Kidney (tissue), 14 donors: ENCODE measurements around the gene PPIF. TPM values are rescaled to one million over a fixed set of nuclear protein-coding genes. Genes with fewer than 3 reads are reported as not detected.
A peak's percentile ranks its signal among the peaks of the same experiment; 100 is the strongest.

Experiments
- DNase-seq, 5 donors: peaks; one replicate each; pipeline ENCODE4 v3.0.0-alpha.2; 2013 to 2020
- FAIRE-seq: peaks from 2 replicates; lab custom pipeline; 2012; peaks lifted over from hg19 to GRCh38; lab: Jason Lieb, UNC
- H3K27ac ChIP-seq, 2 donors: one replicate each; pipeline ENCODE4 v1.7.0; 2013; ENCODE audit warnings: low read depth in 2 of 2, low read length in 2 of 2, inconsistent platforms in 1 of 2
- H3K27me3 ChIP-seq: one replicate; pipeline ENCODE4 v1.7.1; 2013; ENCODE audit warnings: low read length, inconsistent platforms; ENCODE audit not compliant: control insufficient read depth, insufficient read depth
- H3K36me3 ChIP-seq, 3 donors: one replicate each; pipeline versions ENCODE4 v1.7.0 to v1.7.1; 2013; ENCODE audit warnings: low read length in 3 of 3, control low read depth in 1 of 3, inconsistent platforms in 1 of 3; ENCODE audit not compliant: insufficient read depth in 3 of 3, control insufficient read depth in 2 of 3
- H3K4me1 ChIP-seq, 3 donors: one replicate each; pipeline versions ENCODE4 v1.7.0 to v1.7.1; 2013; ENCODE audit warnings: low read length in 3 of 3, inconsistent platforms in 1 of 3, low read depth in 1 of 3; ENCODE audit not compliant: control insufficient read depth in 2 of 3, insufficient read depth in 2 of 3
- H3K4me3 ChIP-seq, 3 donors: one replicate each; pipeline versions ENCODE4 v1.7.0 to v1.8.1; 2013; ENCODE audit warnings: low read length in 3 of 3, control low read depth in 1 of 3, inconsistent platforms in 1 of 3
- H3K9ac ChIP-seq, 3 donors: one replicate each; pipeline versions ENCODE4 v1.7.0 to v1.7.1; 2013; ENCODE audit warnings: low read length in 3 of 3, control low read depth in 1 of 3, inconsistent platforms in 1 of 3
- H3K9me3 ChIP-seq, 3 donors: one replicate each; pipeline versions ENCODE4 v1.7.0 to v1.7.1; 2013; ENCODE audit warnings: low read length in 3 of 3, control low read depth in 1 of 3, inconsistent platforms in 1 of 3; ENCODE audit not compliant: control insufficient read depth in 2 of 3, insufficient read depth in 1 of 3
- intact Hi-C: fragments of 100-400 bp; cut with DNase I; formaldehyde crosslinking; loops from one replicate; pipeline ENCODE4 v1.11.1; 2022
- polyA plus RNA-seq: library from polyadenylated mRNA; stranded (reverse); fragments of 350-450 nt; fragmentation: Illumina TruSeq; extraction: RNeasy Lipid Tissue Mini Kit (QIAGEN cat#74804); gene quantifications from one replicate; pipeline ENCODE4 v1.2.3, GENCODE V29; 2014; ENCODE audit warnings: low read depth, low replicate concordance; ENCODE audit not compliant: insufficient read depth
- total RNA-seq: library from RNA; stranded (reverse); fragmentation: NEBNext Ultra II Directional; extraction: Animal tissue kit (Norgen Biotek cat#: 25700); gene quantifications from one replicate; pipeline ENCODE4 v1.2.1, GENCODE V29; 2021
- TF ChIP-seq, protein P1 (sequence below): IDR thresholded peaks from 3 replicates; pipeline ENCODE4 v1.5.1; 2012; ENCODE audit warnings: mild to moderate bottlenecking, moderate library complexity, borderline replicate concordance; ENCODE audit not compliant: insufficient read depth; ENCODE audit errors: extremely low read depth
- donor health status: control.
- donor health status: control.
- donor health status: control.
- donor health status: control.
- donor health status: control.
- donor health status: DM: yes; HTN: yes; CAD: no.
- donor health status: Normal renal cell carcinoma (clear cell type).

PPIF gene
- total and polyA plus RNA-seq, 2 donors from 2014 or later = 36.7 to 120 TPM

DNA sequence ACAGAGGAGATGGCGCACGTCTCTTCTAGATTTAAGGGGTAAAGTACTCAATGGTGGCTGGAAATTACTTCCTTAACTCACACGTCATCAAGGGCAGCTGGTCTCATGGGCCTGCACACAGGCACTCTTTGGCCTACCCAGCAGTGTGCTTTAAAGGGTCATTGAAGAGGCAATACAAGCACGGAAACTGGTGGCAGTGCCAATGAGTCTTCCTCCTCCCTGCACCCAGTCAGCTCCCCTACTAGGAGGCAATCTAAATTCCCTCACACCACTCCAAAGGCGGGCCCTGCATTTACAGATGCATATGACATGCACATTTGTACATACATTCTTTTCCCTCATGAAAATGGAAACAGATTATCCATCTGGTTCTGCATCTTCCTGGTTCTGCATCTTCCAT, 47.4 kb downstream of the PPIF start:
- peaks cover 0 to 16% (median 12%) of the 10 kb centered on the region in 3 donors for H3K4me1 ChIP-seq
- no peak overlapping the region for H3K9ac ChIP-seq
- intact Hi-C loops = no loop called here
- no peaks in the 10 kb centered on the region for H3K27me3 ChIP-seq
- H3K9me3 ChIP-seq = no peaks in the 10 kb centered on the region
- H3K36me3 ChIP-seq = peaks cover 0 to 3% (median 0%) of the 10 kb centered on the region in 3 donors
- no peak overlapping the region for H3K27ac ChIP-seq
- H3K4me3 ChIP-seq = no peak overlapping the region
- DNase-seq (peak in 2 of 5 donors; percentile 11 to 17), FAIRE-seq (no peak)
- TF ChIP-seq, protein P1, sequence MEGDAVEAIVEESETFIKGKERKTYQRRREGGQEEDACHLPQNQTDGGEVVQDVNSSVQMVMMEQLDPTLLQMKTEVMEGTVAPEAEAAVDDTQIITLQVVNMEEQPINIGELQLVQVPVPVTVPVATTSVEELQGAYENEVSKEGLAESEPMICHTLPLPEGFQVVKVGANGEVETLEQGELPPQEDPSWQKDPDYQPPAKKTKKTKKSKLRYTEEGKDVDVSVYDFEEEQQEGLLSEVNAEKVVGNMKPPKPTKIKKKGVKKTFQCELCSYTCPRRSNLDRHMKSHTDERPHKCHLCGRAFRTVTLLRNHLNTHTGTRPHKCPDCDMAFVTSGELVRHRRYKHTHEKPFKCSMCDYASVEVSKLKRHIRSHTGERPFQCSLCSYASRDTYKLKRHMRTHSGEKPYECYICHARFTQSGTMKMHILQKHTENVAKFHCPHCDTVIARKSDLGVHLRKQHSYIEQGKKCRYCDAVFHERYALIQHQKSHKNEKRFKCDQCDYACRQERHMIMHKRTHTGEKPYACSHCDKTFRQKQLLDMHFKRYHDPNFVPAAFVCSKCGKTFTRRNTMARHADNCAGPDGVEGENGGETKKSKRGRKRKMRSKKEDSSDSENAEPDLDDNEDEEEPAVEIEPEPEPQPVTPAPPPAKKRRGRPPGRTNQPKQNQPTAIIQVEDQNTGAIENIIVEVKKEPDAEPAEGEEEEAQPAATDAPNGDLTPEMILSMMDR = no peak

DNA sequence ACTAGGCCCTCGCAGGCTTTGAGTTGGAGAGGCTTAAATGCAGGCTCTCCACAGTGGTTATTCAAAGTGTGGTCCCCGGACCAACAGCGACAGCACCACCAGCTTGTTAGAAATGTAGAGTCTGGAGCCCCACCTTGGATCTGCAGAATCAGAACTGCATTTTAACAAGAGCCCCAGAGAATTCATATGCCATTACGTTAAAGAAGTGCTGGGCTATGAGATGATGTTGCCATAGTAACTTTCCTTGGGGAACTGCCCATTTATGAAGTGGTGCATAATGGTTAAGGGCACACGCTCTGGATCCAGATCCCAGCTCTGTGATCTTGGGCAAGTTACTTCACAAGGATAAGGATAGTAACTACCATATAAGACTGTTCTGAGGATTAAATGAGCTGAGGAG, 49.3 kb downstream of the PPIF start:
- H3K9me3 ChIP-seq = no peaks in the 10 kb centered on the region
- H3K36me3 ChIP-seq = peaks cover 0 to 3% (median 0%) of the 10 kb centered on the region in 3 donors
- intact Hi-C loops = no loop called here
- H3K27ac ChIP-seq = no peak overlapping the region
- no peak overlapping the region for H3K9ac ChIP-seq
- peak in 1 of 5 donors; percentile 17 for DNase-seq
- H3K4me1 ChIP-seq = peaks cover 0 to 31% (median 15%) of the 10 kb centered on the region in 3 donors
- TF ChIP-seq, protein P1 = no peak
- no peaks in the 10 kb centered on the region for H3K27me3 ChIP-seq
- H3K4me3 ChIP-seq = no peak overlapping the region
- FAIRE-seq = no peak

DNA sequence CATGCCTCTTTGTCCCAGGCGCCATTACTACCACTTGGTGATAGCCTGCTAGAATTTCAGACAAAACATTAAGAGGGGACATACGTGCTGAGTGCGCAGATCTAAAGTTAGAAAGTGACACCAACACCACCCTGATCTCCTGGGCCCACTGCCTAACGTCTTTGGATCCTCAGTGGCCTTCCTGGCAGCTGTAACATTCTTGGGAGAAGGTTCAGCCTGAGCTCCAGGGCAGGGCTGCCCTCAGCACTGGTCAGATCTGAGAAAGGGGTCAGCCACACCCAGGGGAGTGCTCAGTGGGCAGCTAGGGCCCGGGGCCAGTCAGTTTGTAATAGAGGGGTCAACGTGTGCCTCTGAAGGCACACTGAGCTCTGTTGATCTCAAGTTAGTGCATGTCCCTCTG, 49.8 kb downstream of the PPIF start:
- DNase-seq = peak in 1 of 5 donors; percentile 56
- H3K4me1 ChIP-seq = peaks cover 0 to 36% (median 15%) of the 10 kb centered on the region in 3 donors
- no peak for FAIRE-seq
- H3K4me3 ChIP-seq = no peak overlapping the region
- intact Hi-C loops = no loop called here
- H3K9me3 ChIP-seq = no peaks in the 10 kb centered on the region
- no peak overlapping the region for H3K27ac ChIP-seq
- TF ChIP-seq, protein P1 = no peak
- no peaks in the 10 kb centered on the region for H3K27me3 ChIP-seq
- peaks cover 0 to 3% (median 0%) of the 10 kb centered on the region in 3 donors for H3K36me3 ChIP-seq
- no peak overlapping the region for H3K9ac ChIP-seq
